Sigmoid colon (tissue), 7 donors: ENCODE measurements around the gene CEP112. TPM values are rescaled to one million over a fixed set of nuclear protein-coding genes. Genes with fewer than 3 reads are reported as not detected.

Experiments
- DNase-seq: peaks from one replicate; pipeline ENCODE4 v3.0.0-alpha.2; 2019
- H3K27ac ChIP-seq, 4 donors: fragments of 200-600 bp; sonication (generic); one replicate each; pipeline ENCODE4 v1.5.1; 2016 to 2019; ENCODE audit warnings: mild to moderate bottlenecking in 1 of 4
- H3K27me3 ChIP-seq, 3 donors: fragments of 200-600 bp; sonication (generic); one replicate each; pipeline ENCODE4 v1.5.1; 2019; ENCODE audit warnings: mild to moderate bottlenecking in 1 of 3
- H3K36me3 ChIP-seq, 4 donors: fragments of 200-600 bp; sonication (generic); one replicate each; pipeline ENCODE4 v1.5.1; 2016 to 2019
- H3K4me1 ChIP-seq, 4 donors: fragments of 200-600 bp; sonication (generic); one replicate each; pipeline ENCODE4 v1.5.1; 2017 to 2019
- H3K4me3 ChIP-seq, 4 donors: fragments of 200-600 bp; sonication (generic); one replicate each; pipeline ENCODE4 v1.5.1; 2017 to 2019; ENCODE audit warnings: mild to moderate bottlenecking in 2 of 4, moderate library complexity in 1 of 4
- H3K9me3 ChIP-seq, 4 donors: fragments of 200-600 bp in 3 of 4; sonication (generic) in 3 of 4; one replicate each; pipeline versions ENCODE4 v1.5.1 to v1.6.1; 2013 to 2019
- EP300 ChIP-seq, 4 donors: sonication (generic); formaldehyde crosslinking; IDR thresholded peaks; one replicate each; pipeline ENCODE4 v1.6.1; 2017; ENCODE audit warnings: antibody characterized with exemption in 4 of 4
- POLR2A ChIP-seq, 2 donors: fragments of 450-650 bp; IDR thresholded peaks; one replicate each; pipeline ENCODE4 v1.6.1; 2016; ENCODE audit warnings: antibody characterized with exemption in 2 of 2, mild to moderate bottlenecking in 2 of 2, moderate library complexity in 2 of 2
- POLR2AphosphoS5 ChIP-seq, 4 donors: sonication (generic); formaldehyde crosslinking; IDR thresholded peaks; one replicate each; pipeline ENCODE4 v1.6.1; 2017; ENCODE audit warnings: antibody characterized with exemption in 4 of 4
- WGBS, 2 donors: extraction: QIAGEN DNeasy Blood & Tissue Kit; methylation state at CpG; one replicate each; pipeline ENCODE4 v1.1.7; 2013; 5-methylcytosine and 5-hydroxymethylcytosine counted together
- intact Hi-C: fragments of 100-400 bp; cut with DNase I; formaldehyde crosslinking; loops from one replicate; pipeline ENCODE4 v1.15.1; 2023
- polyA plus RNA-seq, 3 donors: library from polyadenylated mRNA; stranded (reverse); fragments of 200-250 nt; gene quantifications; one replicate each; pipeline ENCODE4 v1.2.3, GENCODE V29; 2013
- total RNA-seq, 4 donors: library from RNA; depleted of rRNA; stranded (reverse); fragments of >200 nt; gene quantifications; one replicate each; pipeline ENCODE4 v1.1.0, GENCODE V29; 2016
- TF ChIP-seq, protein P1 (sequence below), 4 experiments: fragments of 450-650 bp in 3 of 4; fragments of 200-600 bp in 1 of 4; IDR thresholded peaks; one replicate each; pipeline ENCODE4 v1.5.1; 2016 to 2019; ENCODE audit warnings: antibody characterized with exemption in 4 of 4, mild to moderate bottlenecking in 3 of 4, moderate library complexity in 2 of 4
- donor health status: healthy with polysubstance abuse.
- donor health status: Bipolar disorder and iron deficiency.
- donor health status: healthy.

The CEP112 gene
- total and polyA plus RNA-seq, 7 donors = 0.92 to 29.1 (median 15.1) TPM

DNA sequence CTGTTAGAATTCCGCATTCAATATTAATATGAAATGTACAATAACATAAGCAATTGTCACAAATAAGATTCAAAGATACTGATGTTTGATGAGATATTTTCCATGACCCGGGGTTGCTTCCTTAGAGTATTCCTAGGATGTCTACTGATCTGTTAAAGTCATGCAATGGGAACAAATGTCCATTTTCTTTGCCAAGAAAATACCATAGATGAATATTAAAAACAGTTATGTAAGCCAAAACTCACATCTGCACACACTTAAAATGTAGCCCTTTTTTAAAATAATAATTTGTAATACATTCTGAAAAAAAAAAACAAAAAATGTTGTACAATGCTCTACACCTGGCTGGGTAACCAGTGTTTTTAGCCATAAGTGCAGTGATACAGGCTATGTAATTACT is 371.1 kb downstream of the CEP112 start:
- 90 to 94% methylated on average over 2 of the region's 2 CpGs for WGBS, 2 donors
- Histone ChIP-seq H3K36me3 (no peaks in the 10 kb centered on the region), H3K4me1 (no peaks in the 10 kb centered on the region), H3K9me3 (no peaks in the 10 kb centered on the region), H3K27me3 (no peaks in the 10 kb centered on the region), H3K27ac (no peak overlapping the region), H3K4me3 (no peak overlapping the region)
- intact Hi-C loops = no loop called here
- no peak for TF ChIP-seq EP300 (IDR thresholded peaks at IDR 0.05)
- no peak for TF ChIP-seq POLR2A (IDR thresholded peaks at IDR 0.05)
- TF ChIP-seq, protein P1, sequence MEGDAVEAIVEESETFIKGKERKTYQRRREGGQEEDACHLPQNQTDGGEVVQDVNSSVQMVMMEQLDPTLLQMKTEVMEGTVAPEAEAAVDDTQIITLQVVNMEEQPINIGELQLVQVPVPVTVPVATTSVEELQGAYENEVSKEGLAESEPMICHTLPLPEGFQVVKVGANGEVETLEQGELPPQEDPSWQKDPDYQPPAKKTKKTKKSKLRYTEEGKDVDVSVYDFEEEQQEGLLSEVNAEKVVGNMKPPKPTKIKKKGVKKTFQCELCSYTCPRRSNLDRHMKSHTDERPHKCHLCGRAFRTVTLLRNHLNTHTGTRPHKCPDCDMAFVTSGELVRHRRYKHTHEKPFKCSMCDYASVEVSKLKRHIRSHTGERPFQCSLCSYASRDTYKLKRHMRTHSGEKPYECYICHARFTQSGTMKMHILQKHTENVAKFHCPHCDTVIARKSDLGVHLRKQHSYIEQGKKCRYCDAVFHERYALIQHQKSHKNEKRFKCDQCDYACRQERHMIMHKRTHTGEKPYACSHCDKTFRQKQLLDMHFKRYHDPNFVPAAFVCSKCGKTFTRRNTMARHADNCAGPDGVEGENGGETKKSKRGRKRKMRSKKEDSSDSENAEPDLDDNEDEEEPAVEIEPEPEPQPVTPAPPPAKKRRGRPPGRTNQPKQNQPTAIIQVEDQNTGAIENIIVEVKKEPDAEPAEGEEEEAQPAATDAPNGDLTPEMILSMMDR (IDR thresholded peaks at IDR 0.05) = no peak
- no peak for TF ChIP-seq POLR2AphosphoS5 (IDR thresholded peaks at IDR 0.05)
- no peak for DNase-seq

DNA sequence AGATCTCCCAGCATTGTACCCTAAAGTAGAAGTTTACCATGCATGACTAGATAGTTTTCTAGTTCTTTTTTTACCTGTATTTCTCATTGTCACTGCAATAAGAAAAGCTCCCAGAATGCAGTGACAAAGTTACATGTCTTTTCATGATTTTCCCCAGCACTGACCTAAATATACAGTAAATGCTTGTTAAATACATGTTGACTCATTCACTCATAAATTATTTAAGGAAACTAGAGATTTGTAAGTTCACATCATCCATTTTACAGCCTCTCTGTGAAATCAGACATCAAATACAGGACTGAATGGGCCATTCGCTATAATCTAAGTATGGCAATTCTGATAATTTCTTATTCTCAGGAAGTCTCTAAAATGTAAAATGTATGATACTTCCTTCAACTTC is 371.6 kb downstream of the CEP112 start:
- H3K27me3 ChIP-seq = no peaks in the 10 kb centered on the region
- H3K4me3 ChIP-seq = no peak overlapping the region
- no peak for DNase-seq
- H3K36me3 ChIP-seq = no peaks in the 10 kb centered on the region
- H3K4me1 ChIP-seq = no peaks in the 10 kb centered on the region
- intact Hi-C loops = no loop called here
- H3K9me3 ChIP-seq = no peaks in the 10 kb centered on the region
- no peak overlapping the region for H3K27ac ChIP-seq
- 18 to 69% methylated on average over 1 of the region's 1 CpG for WGBS, 2 donors
- TF ChIP-seq POLR2A (IDR thresholded peaks at IDR 0.05) (no peak), EP300 (IDR thresholded peaks at IDR 0.05) (no peak), POLR2AphosphoS5 (IDR thresholded peaks at IDR 0.05) (no peak)
- TF ChIP-seq, protein P1 (IDR thresholded peaks at IDR 0.05) = no peak

DNA sequence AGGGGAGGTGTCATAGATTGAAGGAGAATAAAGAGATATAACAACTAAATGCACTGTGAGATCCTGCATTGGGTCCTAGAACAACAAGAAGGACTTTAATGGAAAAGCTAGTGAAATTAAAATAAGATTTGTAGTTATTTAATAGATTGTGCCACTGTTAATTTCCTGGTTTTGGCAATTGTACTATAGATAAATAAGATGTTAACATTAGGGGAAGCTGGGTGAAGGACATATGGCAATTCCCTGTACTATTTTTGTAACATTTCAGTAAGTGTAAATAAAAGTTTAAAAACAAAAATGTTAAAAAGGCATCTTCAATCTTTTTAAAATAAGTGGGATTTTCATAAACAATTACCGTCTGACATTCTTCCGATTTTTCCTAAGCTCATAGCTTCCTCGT is 372.1 kb downstream of the CEP112 start:
- no peak for DNase-seq
- no peaks in the 10 kb centered on the region for H3K36me3 ChIP-seq
- TF ChIP-seq POLR2AphosphoS5 (IDR thresholded peaks at IDR 0.05) (no peak), EP300 (IDR thresholded peaks at IDR 0.05) (no peak), POLR2A (IDR thresholded peaks at IDR 0.05) (no peak)
- TF ChIP-seq, protein P1 (IDR thresholded peaks at IDR 0.05) = no peak
- no peak overlapping the region for H3K27ac ChIP-seq
- H3K9me3 ChIP-seq = no peaks in the 10 kb centered on the region
- WGBS, 2 donors = 8 to 37% methylated on average over 3 of the region's 3 CpGs
- no peak overlapping the region for H3K4me3 ChIP-seq
- no peaks in the 10 kb centered on the region for H3K27me3 ChIP-seq
- H3K4me1 ChIP-seq = no peaks in the 10 kb centered on the region
- intact Hi-C loops = no loop called here

DNA sequence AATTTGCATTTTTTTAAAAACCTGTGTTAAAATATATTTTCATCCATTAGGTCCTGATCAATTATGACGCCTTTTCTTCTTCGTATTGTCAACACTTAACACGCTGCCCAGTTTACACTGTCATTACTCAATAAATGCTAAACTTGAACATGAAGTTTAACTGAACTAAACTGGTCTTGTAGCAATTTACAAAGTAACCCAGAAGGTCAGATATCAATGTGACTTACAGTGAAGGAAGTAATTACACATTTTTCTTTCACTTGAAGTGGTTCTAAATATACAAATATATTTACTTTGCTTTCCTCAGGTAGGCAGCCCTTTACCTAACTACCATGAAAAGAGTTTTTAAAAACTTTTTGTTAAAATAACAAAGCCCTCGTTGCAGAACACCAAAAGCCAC is 374.0 kb downstream of the CEP112 start:
- H3K4me3 ChIP-seq = no peak overlapping the region
- H3K9me3 ChIP-seq = no peaks in the 10 kb centered on the region
- no peak for TF ChIP-seq POLR2AphosphoS5 (IDR thresholded peaks at IDR 0.05)
- TF ChIP-seq, protein P1 (IDR thresholded peaks at IDR 0.05) = no peak
- TF ChIP-seq EP300 (IDR thresholded peaks at IDR 0.05) = no peak
- TF ChIP-seq POLR2A (IDR thresholded peaks at IDR 0.05) = no peak
- H3K36me3 ChIP-seq = no peaks in the 10 kb centered on the region
- 90 to 93% methylated on average over 4 of the region's 4 CpGs for WGBS, 2 donors
- DNase-seq = no peak
- no peak overlapping the region for H3K27ac ChIP-seq
- H3K4me1 ChIP-seq = peaks cover 0 to 4% (median 0%) of the 10 kb centered on the region in 4 donors
- no peaks in the 10 kb centered on the region for H3K27me3 ChIP-seq
- intact Hi-C loops = no loop called here

DNA sequence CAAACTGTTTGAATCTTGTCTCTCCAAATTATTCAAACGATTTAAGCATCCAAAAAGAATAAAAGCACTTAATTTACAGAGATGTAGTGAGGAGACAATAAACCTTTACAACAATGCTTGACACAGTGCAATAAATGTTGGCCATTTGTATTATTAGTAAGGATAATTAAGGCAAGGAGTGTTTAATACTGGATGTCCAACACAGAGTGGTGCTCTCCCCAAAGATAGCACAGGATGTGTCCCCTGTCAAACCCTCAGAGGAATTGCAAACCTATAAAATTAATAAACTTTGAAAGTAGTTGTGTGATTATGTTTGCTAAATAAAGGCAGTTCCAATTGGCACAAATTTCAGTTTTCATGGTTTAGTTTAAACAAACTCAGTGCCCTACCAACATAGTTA is 377.5 kb downstream of the CEP112 start:
- DNase-seq = no peak
- 61 to 81% methylated on average over 1 of the region's 1 CpG for WGBS, 2 donors
- H3K4me3 ChIP-seq = no peak overlapping the region
- H3K36me3 ChIP-seq = no peaks in the 10 kb centered on the region
- no peak overlapping the region for H3K27ac ChIP-seq
- no peaks in the 10 kb centered on the region for H3K27me3 ChIP-seq
- TF ChIP-seq, protein P1 (IDR thresholded peaks at IDR 0.05) = no peak
- TF ChIP-seq POLR2AphosphoS5 (IDR thresholded peaks at IDR 0.05) (no peak), EP300 (IDR thresholded peaks at IDR 0.05) (no peak), POLR2A (IDR thresholded peaks at IDR 0.05) (no peak)
- intact Hi-C loops = no loop called here
- H3K4me1 ChIP-seq = peaks cover 0 to 4% (median 0%) of the 10 kb centered on the region in 4 donors
- no peaks in the 10 kb centered on the region for H3K9me3 ChIP-seq
